Testis (tissue), 2 donors: ENCODE measurements around the gene N4BP2.

Experiments used
- CTCF ChIP-seq, 3 experiments: fragments of 450-650 bp in 2 of 3; fragments of 200-600 bp in 1 of 3; sonication (generic) in 1 of 3; IDR thresholded peaks; one replicate each; pipeline ENCODE4 v1.5.1; 2016 to 2019; ENCODE audit warnings: antibody characterized with exemption in 3 of 3, mild to moderate bottlenecking in 2 of 3, moderate library complexity in 1 of 3
- POLR2A ChIP-seq: fragments of 450-650 bp; IDR thresholded peaks from one replicate; pipeline ENCODE4 v1.6.1; 2017; ENCODE audit warnings: antibody characterized with exemption, mild to moderate bottlenecking, moderate library complexity

GRCh38 chr4:40196272-40196671 lies 139.6 kb downstream of the N4BP2 start:
- TF ChIP-seq POLR2A (no peak), CTCF (IDR thresholded peaks at IDR 0.05) (no peak)
